Fibroblast of peridontal ligament (primary cell): ENCODE results near the gene TRMT1.
"Not testable (repeated sequence)": the region's sequence is repeated elsewhere in the genome, so short reads cannot be mapped to it uniquely, and the experiment has no call there.

ENCODE experiments used
- DNase-seq: peaks from one replicate; pipeline ENCODE4 v3.0.0-alpha.2; 2010; ENCODE audit errors: extremely low read depth

The TRMT1 gene

DNA sequence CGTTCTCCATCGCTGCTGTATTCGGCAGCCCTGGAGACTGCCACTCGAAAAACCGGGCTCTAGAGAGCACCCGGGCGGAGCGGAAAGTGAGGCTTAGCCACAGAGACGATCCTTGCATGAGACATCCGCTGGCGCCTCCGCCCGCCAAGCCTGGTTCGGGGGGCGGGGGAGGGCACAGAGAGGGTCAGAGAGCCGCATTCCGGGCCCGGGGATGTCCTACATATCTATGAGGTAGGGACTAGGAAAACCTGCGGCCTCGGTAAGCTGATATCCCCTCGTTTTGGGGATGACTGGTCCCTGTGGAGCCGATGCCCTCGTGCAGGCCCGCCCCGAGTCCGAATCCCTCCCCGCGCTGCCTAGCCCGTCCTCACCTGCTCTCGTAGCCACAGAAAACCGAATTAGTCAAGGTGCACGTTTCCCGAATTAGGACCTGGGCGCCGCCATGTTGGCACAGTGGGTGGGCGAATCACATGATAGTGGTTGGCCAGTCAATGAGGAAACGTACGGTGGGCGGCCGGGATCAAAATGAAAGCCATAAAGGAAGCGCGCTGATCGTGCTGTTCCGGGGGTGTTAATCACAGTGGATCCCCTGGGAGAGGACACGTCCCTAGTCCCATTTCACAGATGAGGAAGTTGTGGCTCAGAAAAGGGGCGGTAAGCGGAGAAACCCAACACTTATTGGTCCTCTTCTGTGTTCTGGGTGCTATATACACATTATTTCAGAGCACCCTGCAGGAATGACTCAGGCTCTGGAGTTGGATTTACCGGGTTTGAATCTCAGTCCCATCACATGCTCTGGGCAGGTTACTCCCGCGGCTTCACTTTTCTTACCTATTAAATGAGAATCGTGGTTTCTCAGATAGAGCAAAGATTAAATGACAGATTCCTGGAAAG lies at the start of gene TRMT1:
Gene TRMT1 (minus strand): TSS at position 459 of the 894 bp plus-strand sequence. CDS start 341 bp downstream, at position 118.
- peak; percentile 91 for DNase-seq

DNA sequence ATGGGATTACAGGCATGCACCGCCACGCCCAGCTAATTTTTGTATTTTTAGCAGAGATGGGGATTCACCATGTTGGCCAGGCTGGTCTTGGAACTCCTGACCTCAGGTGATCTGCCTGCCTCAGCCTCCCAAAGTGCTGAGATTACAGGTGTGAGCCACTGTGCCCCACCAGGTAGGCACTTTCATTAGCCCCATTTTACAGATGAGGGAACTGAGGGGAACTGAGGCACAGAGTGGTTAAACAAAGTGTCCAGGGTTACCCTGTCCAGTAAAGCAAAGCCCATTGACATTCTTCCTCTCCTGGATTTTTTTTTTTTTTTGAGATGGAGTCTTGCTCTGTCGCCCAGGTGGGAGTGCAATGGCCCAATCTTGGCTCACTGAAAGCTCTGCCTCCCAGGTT lies 49.6 kb upstream of the TRMT1 start:
- DNase-seq, result not testable (repeated sequence)

DNA sequence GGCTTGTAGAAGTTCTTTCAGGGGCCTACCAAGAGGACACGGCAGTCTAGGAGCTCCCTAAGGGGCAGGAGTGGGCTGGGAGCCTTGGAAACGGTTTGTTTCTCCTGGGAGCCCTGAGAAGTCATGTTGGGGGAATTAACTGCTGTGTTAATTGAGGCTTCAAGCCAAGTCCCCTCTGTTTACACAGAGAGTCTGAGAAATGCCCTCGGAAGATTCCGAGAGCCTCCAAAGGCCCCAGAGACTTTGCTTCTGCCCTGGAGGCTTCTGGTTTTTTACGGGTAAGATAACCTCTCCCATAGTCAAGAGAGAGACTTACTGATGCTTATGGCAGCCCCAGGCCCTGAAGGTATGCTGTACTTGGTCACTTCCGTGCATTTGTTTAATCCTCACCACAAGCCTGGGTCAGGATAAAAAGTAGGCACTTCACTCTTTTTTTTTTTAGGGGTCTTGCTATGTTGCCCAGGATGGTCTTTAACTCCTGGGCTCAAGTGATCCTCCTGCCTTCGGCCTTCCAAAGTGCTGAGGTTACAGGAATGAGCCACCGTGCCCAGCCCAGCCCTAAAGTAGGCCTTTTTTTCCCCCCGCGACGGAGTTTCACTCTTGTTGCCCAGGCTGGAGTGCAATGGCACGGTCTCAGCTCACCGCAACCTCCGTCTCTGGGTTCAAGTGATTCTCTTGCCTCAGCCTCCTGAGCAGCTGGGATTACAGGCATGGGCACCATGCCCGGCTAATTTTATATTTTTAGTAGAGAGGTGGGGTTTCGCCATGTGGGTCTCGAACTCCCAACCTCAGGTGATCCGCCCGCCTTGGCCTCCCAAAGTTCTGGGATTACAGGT lies 48.8 kb upstream of the TRMT1 start:
- DNase-seq, result no peak

DNA sequence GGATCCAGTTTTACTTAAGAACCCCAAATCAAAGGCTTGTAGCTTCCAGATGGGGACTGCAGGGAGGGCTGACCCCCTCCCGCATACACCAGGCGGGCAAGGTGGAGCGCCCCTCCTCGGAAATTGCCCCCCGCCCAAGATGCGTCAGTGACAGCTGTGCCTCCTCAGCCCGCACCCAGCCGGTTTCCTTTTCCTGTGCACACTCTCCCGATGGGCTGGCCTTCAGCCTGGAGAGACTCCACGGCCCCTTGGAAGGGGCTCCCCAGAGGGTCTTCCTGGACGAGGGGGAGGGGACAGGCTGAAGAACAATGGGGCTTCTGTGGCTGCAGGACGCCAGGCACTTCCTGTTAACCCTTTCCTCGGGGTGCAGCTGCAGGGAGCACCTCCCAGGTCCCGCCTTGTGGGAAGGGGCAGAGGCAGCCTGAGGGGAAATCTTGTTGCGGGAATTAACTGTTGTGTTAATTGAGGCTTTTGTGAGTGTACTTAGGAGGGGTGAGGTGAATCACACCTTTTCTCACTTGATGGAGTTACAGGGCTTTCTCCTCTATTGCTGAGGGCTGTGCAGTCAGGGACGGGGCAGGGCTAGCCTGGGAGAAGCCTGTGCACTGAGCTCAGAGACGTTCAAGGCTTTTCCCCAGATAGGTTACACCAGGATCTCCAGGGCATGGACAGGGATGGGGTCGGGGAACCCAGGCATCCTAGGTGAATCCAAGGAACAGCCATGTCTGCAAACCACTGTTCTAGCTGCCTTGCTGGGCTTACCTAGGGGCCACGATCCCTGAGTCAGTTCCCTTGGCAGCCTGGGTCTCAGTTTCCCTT lies 48.0 kb upstream of the TRMT1 start:
- DNase-seq, result no peak

GRCh38 chr19:13163609-13164342 lies 47.2 kb upstream of the TRMT1 start:
- DNase-seq, result peak; percentile 72

DNA sequence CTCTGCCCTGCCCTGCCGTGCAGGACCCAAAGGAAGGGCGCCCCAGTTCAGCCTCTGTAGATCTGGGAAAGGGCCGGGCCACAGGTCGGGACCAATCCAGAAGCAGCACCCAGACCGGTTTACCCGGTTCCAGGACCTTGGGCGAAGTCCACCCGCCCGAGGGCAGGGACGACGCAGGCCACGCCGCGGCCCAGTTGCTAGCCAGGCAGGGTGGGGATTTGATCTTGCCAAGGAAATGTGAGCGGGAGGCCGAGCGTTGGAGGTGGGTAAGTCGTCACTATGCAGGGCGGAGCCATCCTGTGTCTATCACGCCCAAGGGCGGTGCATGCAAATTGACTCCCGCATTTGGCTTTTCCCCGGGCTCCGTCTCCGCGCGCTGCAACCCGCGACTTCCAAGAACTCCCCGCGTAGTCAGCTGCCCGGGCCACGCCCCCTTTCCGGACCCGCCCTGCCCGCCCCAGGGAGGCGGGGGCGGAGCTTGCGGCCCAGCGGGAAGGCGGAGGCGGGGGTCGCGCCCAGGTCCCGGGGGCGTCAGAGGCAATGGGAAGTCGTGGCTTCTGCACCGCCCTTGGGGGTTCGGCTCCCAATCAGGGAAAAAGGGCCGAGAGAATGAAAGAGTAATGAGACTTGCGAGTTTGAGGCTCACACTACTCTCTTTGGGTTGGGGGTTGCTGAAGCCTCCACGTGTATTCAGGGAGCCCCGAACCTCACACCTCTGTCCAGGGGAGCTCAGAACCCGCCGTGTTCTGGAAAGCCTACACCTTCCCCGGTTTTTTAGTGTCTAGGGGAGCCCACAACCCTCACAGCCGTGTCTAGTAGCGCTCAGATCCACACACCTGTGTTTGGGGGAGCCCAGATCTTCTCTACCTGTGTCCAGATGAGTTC lies 46.4 kb upstream of the TRMT1 start:
- DNase-seq, result peak; percentile 98

DNA sequence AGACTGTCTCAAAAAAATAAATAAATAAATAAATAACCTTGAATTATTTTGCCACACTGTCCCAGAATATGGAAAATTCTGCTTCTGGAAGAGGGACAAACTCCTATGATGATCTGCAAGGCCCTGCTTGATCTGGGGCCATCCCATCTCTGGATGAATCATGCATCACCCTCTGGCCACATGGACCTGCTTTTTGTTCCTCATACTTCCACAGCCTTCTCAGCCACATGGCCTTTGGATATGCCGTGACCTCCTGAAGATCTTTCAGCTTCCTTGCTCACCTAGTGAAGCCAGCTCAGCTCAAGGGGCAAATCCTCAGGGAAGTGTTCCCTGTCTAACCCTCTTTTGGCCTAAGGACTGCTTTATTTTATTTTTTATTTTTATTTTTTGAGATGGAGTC lies 44.0 kb upstream of the TRMT1 start:
- peak; percentile 57 for DNase-seq

GRCh38 chr19:13159713-13160112 lies 43.2 kb upstream of the TRMT1 start:
- DNase-seq, result no peak

GRCh38 chr19:13155472-13156359 lies 39.2 kb upstream of the TRMT1 start:
- DNase-seq, result peak; percentile 74

DNA sequence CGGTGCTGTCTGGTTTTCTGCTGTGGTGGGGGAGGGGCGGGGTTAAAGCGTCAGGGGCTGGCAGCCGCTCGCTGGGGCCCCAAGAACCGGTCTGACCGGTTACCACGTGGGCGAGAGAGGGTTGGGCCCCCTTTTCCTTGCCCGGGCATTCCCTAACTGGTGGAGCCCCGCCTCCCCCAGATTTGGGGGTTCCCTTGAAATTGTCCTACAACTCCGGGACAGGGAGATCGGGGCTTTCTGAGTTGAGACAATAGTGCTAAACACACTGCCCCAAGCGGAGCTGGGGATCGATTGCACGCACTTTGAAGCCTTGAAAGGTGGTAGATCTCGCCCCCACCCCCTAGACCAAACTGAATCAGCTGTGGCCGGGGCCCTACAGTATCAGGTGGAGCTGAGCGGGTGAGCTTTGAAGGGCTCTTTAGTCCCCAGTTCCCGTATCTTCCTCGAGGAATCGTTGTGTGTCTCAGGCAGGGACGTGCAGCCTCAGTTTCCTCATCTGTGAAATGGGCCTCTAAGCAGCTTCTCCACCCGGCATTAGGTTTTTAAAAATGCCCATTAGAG lies 38.5 kb upstream of the TRMT1 start:
- peak; percentile 62 for DNase-seq

- DNase-seq, result peak; percentile 92
Measured at GRCh38 chr19:13154241-13154778, 37.8 kb upstream of the TRMT1 start.

DNA sequence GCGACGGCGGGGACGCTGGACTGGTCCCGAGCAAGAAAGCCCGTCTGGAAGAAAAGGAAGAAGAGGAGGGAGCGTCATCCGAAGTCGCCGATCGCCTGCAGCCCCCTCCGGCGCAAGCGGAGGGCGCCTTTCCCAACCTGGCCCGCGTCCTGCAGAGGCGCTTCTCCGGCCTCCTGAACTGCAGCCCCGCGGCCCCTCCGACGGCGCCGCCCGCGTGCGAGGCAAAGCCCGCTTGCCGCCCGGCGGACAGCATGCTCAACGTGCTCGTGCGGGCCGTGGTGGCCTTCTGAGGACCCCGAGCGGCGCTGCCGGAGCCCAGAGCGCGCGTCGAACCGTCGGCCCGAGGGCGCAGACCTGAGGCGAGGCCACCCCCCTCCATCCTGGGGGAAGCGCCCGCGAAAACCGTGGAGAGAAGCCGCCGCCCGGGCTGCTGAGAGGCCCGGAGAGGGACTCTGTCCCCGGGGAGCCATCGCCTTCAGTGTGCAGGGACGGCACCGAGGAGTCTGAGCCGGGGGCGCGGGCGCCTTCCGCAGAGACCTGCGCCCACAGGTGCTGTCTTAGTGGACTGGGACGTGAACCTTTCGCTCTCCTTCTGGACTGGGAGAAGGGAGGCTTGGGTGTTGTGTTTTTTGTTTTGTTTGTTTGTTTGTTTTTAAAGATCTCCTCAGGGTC lies 37.2 kb upstream of the TRMT1 start:
- no peak for DNase-seq

GRCh38 chr19:13152974-13153568 lies 36.5 kb upstream of the TRMT1 start:
- peak; percentile 94 for DNase-seq

DNA sequence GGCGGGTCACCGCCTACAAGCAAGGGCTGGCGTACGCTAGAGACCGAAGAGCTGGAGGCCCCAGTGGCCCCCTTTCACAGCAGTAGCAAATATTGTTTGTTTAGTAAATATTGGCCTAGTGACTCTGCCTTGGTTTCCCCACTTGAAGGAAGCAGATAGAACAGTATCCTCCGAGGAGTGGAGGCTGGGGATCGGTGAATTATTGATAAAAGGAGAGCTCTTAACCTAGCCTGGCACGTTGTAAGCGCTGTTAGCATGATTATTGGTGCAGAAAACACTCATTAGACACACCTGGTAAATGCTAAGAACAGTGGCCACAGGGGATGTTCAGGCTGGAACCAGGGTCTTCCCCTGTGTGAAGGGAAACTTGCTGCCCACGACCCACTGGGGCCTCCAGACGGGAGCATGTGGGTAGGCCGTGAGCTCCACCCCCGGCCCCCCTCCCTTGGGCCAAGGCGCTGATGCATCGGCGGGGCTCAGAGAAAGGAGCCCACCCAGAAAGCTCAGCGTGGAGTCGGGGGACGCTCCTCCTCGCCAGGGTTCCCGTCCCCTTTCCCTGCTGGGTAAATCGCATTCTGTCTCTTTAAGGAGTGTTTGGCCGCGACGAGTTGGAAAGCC lies 35.9 kb upstream of the TRMT1 start:
- DNase-seq, result no peak

DNA sequence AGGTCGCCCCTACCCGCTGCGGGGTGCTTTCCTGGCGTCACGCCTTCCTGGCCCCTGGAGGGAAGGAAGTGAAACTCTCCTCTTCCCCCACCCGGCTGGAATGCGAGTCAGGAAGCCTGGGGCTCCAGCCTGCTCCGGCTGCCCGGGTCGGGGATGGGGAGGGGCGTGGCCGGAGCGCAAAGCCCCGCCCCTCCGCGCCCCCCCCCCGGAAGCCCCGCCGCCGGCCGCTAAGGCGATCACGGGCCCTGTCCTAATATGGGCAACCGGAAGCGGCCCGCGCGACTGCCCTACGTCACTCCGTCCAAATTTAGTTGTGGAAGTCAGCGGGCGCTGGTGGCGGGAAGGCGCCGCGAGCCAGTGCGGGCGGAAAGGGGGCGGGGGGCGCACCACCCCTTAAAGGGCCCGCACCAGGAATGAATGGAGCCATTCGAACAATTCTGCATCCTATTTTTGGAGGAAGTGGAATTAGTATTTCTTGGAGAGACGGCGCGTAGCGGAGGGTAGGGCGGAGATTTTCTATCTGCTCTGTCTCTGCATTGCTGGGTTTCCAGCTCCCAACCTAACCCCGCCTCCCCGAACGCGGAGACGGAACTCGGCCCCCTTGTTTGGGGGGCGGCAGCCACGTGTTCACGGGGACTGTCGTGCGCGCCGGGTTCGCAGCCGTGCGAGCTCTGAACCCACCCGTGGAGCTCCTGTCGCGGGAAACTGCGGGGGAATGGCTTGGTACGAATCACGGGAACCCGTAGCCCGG lies 35.2 kb upstream of the TRMT1 start:
- DNase-seq, result peak; percentile 96

DNA sequence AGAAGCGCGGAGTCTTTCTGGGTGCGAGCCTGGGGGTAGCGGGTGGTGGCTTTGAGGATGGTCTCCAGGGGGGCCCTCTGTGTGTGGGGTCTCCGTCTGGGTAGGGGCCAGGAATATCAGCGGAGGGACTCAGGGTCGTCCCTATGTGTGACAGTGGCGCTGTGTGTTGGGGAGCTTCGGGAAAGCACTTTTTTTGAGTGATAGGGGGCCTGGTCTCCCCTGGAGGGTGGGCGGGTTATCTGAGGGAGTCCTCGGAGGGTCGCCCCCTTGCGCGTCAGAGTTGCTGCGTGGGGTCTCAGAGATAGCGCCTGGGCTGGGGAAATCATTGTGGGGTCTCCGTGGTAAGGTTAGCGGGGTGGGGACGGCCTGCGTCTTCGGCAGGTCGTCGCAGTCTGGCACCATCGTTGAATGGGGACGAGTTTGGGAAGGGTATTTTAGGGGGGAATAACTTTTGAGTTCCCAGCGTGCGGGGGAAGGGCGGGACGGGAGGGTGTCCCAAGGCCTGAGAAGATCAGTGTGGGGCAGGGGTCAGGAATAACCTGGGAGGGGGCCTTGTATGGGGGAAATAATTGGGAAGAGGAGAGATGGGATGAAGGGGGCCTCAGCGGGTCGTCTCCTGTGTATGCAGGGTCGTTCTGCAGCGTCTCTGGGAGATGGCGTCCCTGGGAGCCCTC lies 34.5 kb upstream of the TRMT1 start:
- no peak for DNase-seq
